ENCODE data around the gene DSCAM.

DSCAM gene

GRCh38 chr21:40507978-40508377, 339.0 kb downstream of the DSCAM start:
- H3K27me3 ChIP-seq (replicated peaks; ENCODE audit: control insufficient read depth, insufficient read depth, low read length, poor library complexity, severe bottlenecking) = no peaks in the 10 kb centered on the region
- H3K27ac ChIP-seq (ENCODE audit: insufficient read depth, low read length, poor library complexity, severe bottlenecking) = no peak overlapping the region
- no peaks in the 10 kb centered on the region for H3K4me1 ChIP-seq (ENCODE audit: control insufficient read depth, insufficient read depth, low read length, poor library complexity, severe bottlenecking)
- H3K9me3 ChIP-seq (ENCODE audit: control insufficient read depth, low read length) = no peaks in the 10 kb centered on the region
- H3K4me3 ChIP-seq (ENCODE audit: insufficient read depth, low read depth, low read length, poor library complexity, severe bottlenecking) = no peak overlapping the region
- H3K36me3 ChIP-seq (ENCODE audit: control insufficient read depth, insufficient read depth, low read length) = no peaks in the 10 kb centered on the region
- no peak for DNase-seq

GRCh38 chr21:40505681-40506080, 341.3 kb downstream of the DSCAM start:
- H3K36me3 ChIP-seq (ENCODE audit: control insufficient read depth, insufficient read depth, low read length) = no peaks in the 10 kb centered on the region
- H3K27ac ChIP-seq (ENCODE audit: insufficient read depth, low read length, poor library complexity, severe bottlenecking) = no peak overlapping the region
- no peaks in the 10 kb centered on the region for H3K27me3 ChIP-seq (replicated peaks; ENCODE audit: control insufficient read depth, insufficient read depth, low read length, poor library complexity, severe bottlenecking)
- H3K9me3 ChIP-seq (ENCODE audit: control insufficient read depth, low read length) = no peaks in the 10 kb centered on the region
- H3K4me3 ChIP-seq (ENCODE audit: insufficient read depth, low read depth, low read length, poor library complexity, severe bottlenecking) = no peak overlapping the region
- DNase-seq = no peak
- no peaks in the 10 kb centered on the region for H3K4me1 ChIP-seq (ENCODE audit: control insufficient read depth, insufficient read depth, low read length, poor library complexity, severe bottlenecking)

GRCh38 chr21:40505244-40505643, 341.7 kb downstream of the DSCAM start:
- H3K9me3 ChIP-seq (ENCODE audit: control insufficient read depth, low read length) = no peaks in the 10 kb centered on the region
- H3K4me3 ChIP-seq (ENCODE audit: insufficient read depth, low read depth, low read length, poor library complexity, severe bottlenecking) = no peak overlapping the region
- H3K36me3 ChIP-seq (ENCODE audit: control insufficient read depth, insufficient read depth, low read length) = no peaks in the 10 kb centered on the region
- no peak for DNase-seq
- H3K27ac ChIP-seq (ENCODE audit: insufficient read depth, low read length, poor library complexity, severe bottlenecking) = no peak overlapping the region
- H3K27me3 ChIP-seq (replicated peaks; ENCODE audit: control insufficient read depth, insufficient read depth, low read length, poor library complexity, severe bottlenecking) = no peaks in the 10 kb centered on the region
- H3K4me1 ChIP-seq (ENCODE audit: control insufficient read depth, insufficient read depth, low read length, poor library complexity, severe bottlenecking) = no peaks in the 10 kb centered on the region

- Histone ChIP-seq H3K9me3 (ENCODE audit: control insufficient read depth, low read length) (no peaks in the 10 kb centered on the region), H3K27me3 (replicated peaks; ENCODE audit: control insufficient read depth, insufficient read depth, low read length, poor library complexity, severe bottlenecking) (no peaks in the 10 kb centered on the region), H3K4me1 (ENCODE audit: control insufficient read depth, insufficient read depth, low read length, poor library complexity, severe bottlenecking) (no peaks in the 10 kb centered on the region), H3K4me3 (ENCODE audit: insufficient read depth, low read depth, low read length, poor library complexity, severe bottlenecking) (no peak overlapping the region), H3K27ac (ENCODE audit: insufficient read depth, low read length, poor library complexity, severe bottlenecking) (no peak overlapping the region), H3K36me3 (ENCODE audit: control insufficient read depth, insufficient read depth, low read length) (no peaks in the 10 kb centered on the region)
- DNase-seq = no peak
Observed at GRCh38 chr21:40504825-40505224, 342.1 kb downstream of the DSCAM start.

DNA sequence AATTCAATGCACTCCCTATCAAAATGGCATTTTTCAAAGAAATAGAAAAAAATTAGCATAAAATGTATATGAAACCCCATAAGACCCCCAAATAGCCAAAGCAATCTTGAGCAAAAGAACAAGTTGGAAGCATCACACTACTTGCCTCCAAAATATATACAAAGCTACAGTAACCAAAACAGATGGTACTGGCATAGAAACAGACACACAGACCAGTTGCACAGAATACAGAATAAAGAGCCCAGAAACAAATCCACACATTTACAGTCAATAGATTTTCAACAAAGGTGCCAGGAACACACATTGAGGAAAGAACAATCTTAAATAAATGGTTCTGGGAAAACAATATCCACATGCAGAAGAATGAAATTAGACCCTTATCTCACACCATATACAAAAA, 350.8 kb downstream of the DSCAM start:
- H3K4me3 ChIP-seq (ENCODE audit: insufficient read depth, low read depth, low read length, poor library complexity, severe bottlenecking) = no peak overlapping the region
- no peak overlapping the region for H3K27ac ChIP-seq (ENCODE audit: insufficient read depth, low read length, poor library complexity, severe bottlenecking)
- H3K9me3 ChIP-seq (ENCODE audit: control insufficient read depth, low read length) = no peaks in the 10 kb centered on the region
- no peaks in the 10 kb centered on the region for H3K4me1 ChIP-seq (ENCODE audit: control insufficient read depth, insufficient read depth, low read length, poor library complexity, severe bottlenecking)
- H3K36me3 ChIP-seq (ENCODE audit: control insufficient read depth, insufficient read depth, low read length) = no peaks in the 10 kb centered on the region
- no peaks in the 10 kb centered on the region for H3K27me3 ChIP-seq (replicated peaks; ENCODE audit: control insufficient read depth, insufficient read depth, low read length, poor library complexity, severe bottlenecking)
- no peak for DNase-seq

GRCh38 chr21:40490408-40490807, 356.6 kb downstream of the DSCAM start:
- H3K27me3 ChIP-seq (replicated peaks; ENCODE audit: control insufficient read depth, insufficient read depth, low read length, poor library complexity, severe bottlenecking) = no peaks in the 10 kb centered on the region
- H3K4me1 ChIP-seq (ENCODE audit: control insufficient read depth, insufficient read depth, low read length, poor library complexity, severe bottlenecking) = no peaks in the 10 kb centered on the region
- no peaks in the 10 kb centered on the region for H3K36me3 ChIP-seq (ENCODE audit: control insufficient read depth, insufficient read depth, low read length)
- H3K27ac ChIP-seq (ENCODE audit: insufficient read depth, low read length, poor library complexity, severe bottlenecking) = no peak overlapping the region
- no peak overlapping the region for H3K4me3 ChIP-seq (ENCODE audit: insufficient read depth, low read depth, low read length, poor library complexity, severe bottlenecking)
- no peaks in the 10 kb centered on the region for H3K9me3 ChIP-seq (ENCODE audit: control insufficient read depth, low read length)
- no peak for DNase-seq

DNA sequence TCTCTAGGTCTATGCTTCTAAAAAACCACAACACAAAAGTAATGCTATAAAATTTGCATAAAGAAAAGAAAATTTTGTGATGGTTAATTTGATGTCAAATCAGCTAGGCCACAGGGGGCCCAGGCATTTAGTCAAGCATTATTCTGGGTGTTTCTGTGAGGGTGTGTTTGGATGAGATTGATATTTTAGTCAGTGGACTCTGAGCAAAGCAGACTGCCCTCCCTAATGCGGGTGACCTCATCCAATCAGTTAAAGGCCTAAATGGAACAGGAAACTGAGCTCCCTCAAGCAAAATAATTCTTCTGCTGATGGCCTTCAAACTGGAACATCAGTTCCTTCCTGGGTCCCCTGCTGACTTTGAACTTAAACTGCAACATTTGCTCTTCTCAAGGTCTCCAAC, 358.0 kb downstream of the DSCAM start:
- Histone ChIP-seq H3K27me3 (replicated peaks; ENCODE audit: control insufficient read depth, insufficient read depth, low read length, poor library complexity, severe bottlenecking) (no peaks in the 10 kb centered on the region), H3K4me1 (ENCODE audit: control insufficient read depth, insufficient read depth, low read length, poor library complexity, severe bottlenecking) (no peaks in the 10 kb centered on the region), H3K27ac (ENCODE audit: insufficient read depth, low read length, poor library complexity, severe bottlenecking) (no peak overlapping the region), H3K9me3 (ENCODE audit: control insufficient read depth, low read length) (no peaks in the 10 kb centered on the region), H3K36me3 (ENCODE audit: control insufficient read depth, insufficient read depth, low read length) (no peaks in the 10 kb centered on the region), H3K4me3 (ENCODE audit: insufficient read depth, low read depth, low read length, poor library complexity, severe bottlenecking) (no peak overlapping the region)
- DNase-seq = no peak

DNA sequence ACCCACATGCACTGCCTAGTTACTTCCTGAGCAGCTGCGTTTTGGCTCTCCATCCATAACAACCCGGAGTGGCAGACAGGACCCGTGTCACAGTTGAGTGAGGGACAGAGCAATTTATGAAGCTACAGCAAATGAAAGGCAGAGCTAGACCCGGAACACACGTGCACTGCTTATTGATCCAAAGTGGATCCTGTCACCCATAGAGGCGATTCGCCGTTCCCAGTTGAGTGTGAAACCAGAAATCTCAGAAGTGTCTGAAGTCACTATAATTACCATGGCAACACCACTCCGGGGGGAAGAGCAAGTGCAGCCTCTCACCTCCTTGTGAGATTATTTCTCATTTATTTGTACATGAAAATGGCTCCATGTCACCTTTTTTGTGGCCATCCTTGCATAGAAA, 365.2 kb downstream of the DSCAM start:
- H3K4me3 ChIP-seq (ENCODE audit: insufficient read depth, low read depth, low read length, poor library complexity, severe bottlenecking) = no peak overlapping the region
- H3K27ac ChIP-seq (ENCODE audit: insufficient read depth, low read length, poor library complexity, severe bottlenecking) = no peak overlapping the region
- no peak for DNase-seq
- H3K36me3 ChIP-seq (ENCODE audit: control insufficient read depth, insufficient read depth, low read length) = no peaks in the 10 kb centered on the region
- H3K4me1 ChIP-seq (ENCODE audit: control insufficient read depth, insufficient read depth, low read length, poor library complexity, severe bottlenecking) = no peaks in the 10 kb centered on the region
- H3K27me3 ChIP-seq (replicated peaks; ENCODE audit: control insufficient read depth, insufficient read depth, low read length, poor library complexity, severe bottlenecking) = no peaks in the 10 kb centered on the region
- H3K9me3 ChIP-seq (ENCODE audit: control insufficient read depth, low read length) = no peaks in the 10 kb centered on the region

GRCh38 chr21:40474513-40474912, 372.4 kb downstream of the DSCAM start:
- H3K9me3 ChIP-seq (ENCODE audit: control insufficient read depth, low read length) = no peaks in the 10 kb centered on the region
- no peak overlapping the region for H3K4me3 ChIP-seq (ENCODE audit: insufficient read depth, low read depth, low read length, poor library complexity, severe bottlenecking)
- H3K4me1 ChIP-seq (ENCODE audit: control insufficient read depth, insufficient read depth, low read length, poor library complexity, severe bottlenecking) = no peaks in the 10 kb centered on the region
- DNase-seq = no peak
- H3K27me3 ChIP-seq (replicated peaks; ENCODE audit: control insufficient read depth, insufficient read depth, low read length, poor library complexity, severe bottlenecking) = no peaks in the 10 kb centered on the region
- no peaks in the 10 kb centered on the region for H3K36me3 ChIP-seq (ENCODE audit: control insufficient read depth, insufficient read depth, low read length)
- H3K27ac ChIP-seq (ENCODE audit: insufficient read depth, low read length, poor library complexity, severe bottlenecking) = no peak overlapping the region

- H3K4me3 ChIP-seq (ENCODE audit: insufficient read depth, low read depth, low read length, poor library complexity, severe bottlenecking) = no peak overlapping the region
- H3K27me3 ChIP-seq (replicated peaks; ENCODE audit: control insufficient read depth, insufficient read depth, low read length, poor library complexity, severe bottlenecking) = no peaks in the 10 kb centered on the region
- no peaks in the 10 kb centered on the region for H3K4me1 ChIP-seq (ENCODE audit: control insufficient read depth, insufficient read depth, low read length, poor library complexity, severe bottlenecking)
- no peak overlapping the region for H3K27ac ChIP-seq (ENCODE audit: insufficient read depth, low read length, poor library complexity, severe bottlenecking)
- H3K9me3 ChIP-seq (ENCODE audit: control insufficient read depth, low read length) = no peaks in the 10 kb centered on the region
- no peak for DNase-seq
- H3K36me3 ChIP-seq (ENCODE audit: control insufficient read depth, insufficient read depth, low read length) = no peaks in the 10 kb centered on the region
Observed at GRCh38 chr21:40472013-40472412, 374.9 kb downstream of the DSCAM start.

DNA sequence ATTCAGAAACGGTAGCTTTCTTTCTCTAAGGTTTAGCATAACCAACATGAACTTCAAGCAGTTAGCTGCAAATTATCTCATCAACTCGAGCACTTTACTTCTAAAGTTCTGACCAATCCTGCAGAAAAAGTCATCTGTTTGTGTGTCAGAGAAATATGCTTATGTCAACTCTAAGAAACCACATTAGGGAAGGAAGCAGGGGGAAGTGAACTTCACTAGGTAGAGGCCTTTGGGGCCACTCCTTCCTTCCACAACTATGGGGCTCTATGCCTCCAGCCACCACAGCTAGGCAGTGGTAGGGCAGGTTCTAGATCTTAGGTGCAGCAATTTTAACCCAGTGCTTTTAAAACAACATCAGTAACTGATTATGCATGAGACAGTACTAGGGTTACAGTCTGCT, 375.9 kb downstream of the DSCAM start:
- no peaks in the 10 kb centered on the region for H3K9me3 ChIP-seq (ENCODE audit: control insufficient read depth, low read length)
- DNase-seq = no peak
- no peaks in the 10 kb centered on the region for H3K36me3 ChIP-seq (ENCODE audit: control insufficient read depth, insufficient read depth, low read length)
- no peaks in the 10 kb centered on the region for H3K4me1 ChIP-seq (ENCODE audit: control insufficient read depth, insufficient read depth, low read length, poor library complexity, severe bottlenecking)
- no peak overlapping the region for H3K4me3 ChIP-seq (ENCODE audit: insufficient read depth, low read depth, low read length, poor library complexity, severe bottlenecking)
- no peaks in the 10 kb centered on the region for H3K27me3 ChIP-seq (replicated peaks; ENCODE audit: control insufficient read depth, insufficient read depth, low read length, poor library complexity, severe bottlenecking)
- no peak overlapping the region for H3K27ac ChIP-seq (ENCODE audit: insufficient read depth, low read length, poor library complexity, severe bottlenecking)

Data from effector memory CD4-positive, alpha-beta T cell (primary cell).